SK-MEL-5 (cell line): Measurements from ENCODE around the gene TTLL1. TPM values are rescaled to one million over a fixed set of nuclear protein-coding genes. Genes with fewer than 3 reads are reported as not detected.
"Not testable (repeated sequence)": the region's sequence is repeated elsewhere in the genome, so short reads cannot be mapped to it uniquely, and the experiment has no call there.

Experiments
- DNase-seq: peaks from one replicate; pipeline ENCODE4 v3.0.0-alpha.2; 2016; ENCODE audit warnings: low read depth, low spot score
- in situ Hi-C: cut with HindIII; loops from 2 replicates; pipeline ENCODE4 v1.10.0; 2016; ENCODE audit warnings: low sequenced_read_pairs, high pct_unique_total_duplicates, low pct_unique_long_range_greater_than_20kb
- total RNA-seq: library from RNA; depleted of rRNA; stranded (reverse); fragments of >200 nt; shearing (Covaris generic); gene quantifications from 2 replicates; pipeline ENCODE4 v1.2.3, GENCODE V29; 2014

TTLL1 gene
- total RNA-seq, 1 experiment from 2014 or later = 6.2 TPM

- DNase-seq = no peak
- in situ Hi-C loops = no loop called here
Measured at GRCh38 chr22:43006753-43007152, 82.4 kb downstream of the TTLL1 start.

- no peak for DNase-seq
- in situ Hi-C loops = no loop called here
Measured at GRCh38 chr22:43006016-43006505, 83.1 kb downstream of the TTLL1 start.

DNA sequence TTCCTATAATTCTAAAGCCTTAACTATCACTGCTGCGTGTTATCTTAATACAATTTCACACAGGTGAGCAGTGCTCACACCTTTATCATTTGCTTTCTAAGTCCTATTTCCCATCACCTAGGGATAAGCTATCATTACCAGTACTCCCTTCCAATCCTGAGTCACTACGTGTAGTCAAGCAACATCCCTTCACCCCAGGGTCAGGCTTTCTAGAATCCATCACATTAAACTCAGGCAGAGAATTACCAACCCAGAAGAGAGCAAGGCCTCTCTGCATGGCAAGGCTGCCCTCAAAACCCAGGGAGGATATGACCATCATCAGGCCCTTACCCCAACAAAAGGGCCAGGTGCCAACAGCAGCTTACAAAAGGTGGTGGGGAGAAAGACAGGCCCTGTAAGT lies 84.1 kb downstream of the TTLL1 start:
- no peak for DNase-seq
- in situ Hi-C loops = no loop called here

- no peak for DNase-seq
- in situ Hi-C loops = no loop called here
Measured at GRCh38 chr22:43004362-43005035, 84.7 kb downstream of the TTLL1 start.

- in situ Hi-C loops = no loop called here
- no peak for DNase-seq
Measured at GRCh38 chr22:43002202-43002586, 87.0 kb downstream of the TTLL1 start.

GRCh38 chr22:43001271-43002201 lies 87.7 kb downstream of the TTLL1 start:
- in situ Hi-C loops = no loop called here
- DNase-seq = no peak

DNA sequence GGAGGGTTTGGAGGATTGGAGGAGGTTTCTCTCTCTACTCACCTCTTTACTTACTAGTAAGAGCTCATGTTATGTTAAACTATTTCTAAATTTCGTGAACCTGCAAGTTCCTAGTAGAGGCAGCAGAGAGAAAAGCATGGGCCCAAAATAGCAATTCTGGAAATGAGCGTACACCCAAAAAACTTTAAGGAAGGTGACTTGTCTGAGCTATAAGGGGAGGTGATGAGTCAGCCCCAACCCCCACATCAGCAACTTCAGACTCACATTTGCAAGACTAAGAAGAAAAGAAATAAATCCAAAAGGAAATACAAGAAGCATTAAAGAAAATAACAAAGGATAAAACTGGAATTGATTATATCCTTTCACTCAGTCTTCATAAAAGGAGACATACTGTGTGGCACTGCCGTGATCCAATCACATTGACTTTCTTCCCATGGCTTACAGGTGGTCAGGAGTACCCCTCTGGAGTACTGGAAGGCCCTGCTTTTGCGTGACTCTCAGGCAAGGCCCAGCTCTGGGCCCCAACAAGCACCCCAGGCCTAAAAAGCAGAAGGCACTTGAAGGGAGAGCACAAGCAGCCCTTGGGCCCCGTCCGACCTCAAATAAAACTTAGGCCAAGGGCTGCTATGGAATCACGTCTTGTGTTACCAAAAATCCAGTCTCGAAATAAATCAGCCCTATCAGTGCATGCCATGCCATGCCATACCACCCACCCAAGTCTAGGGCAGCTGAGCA lies 88.6 kb downstream of the TTLL1 start:
- in situ Hi-C loops = no loop called here
- DNase-seq = no peak

- in situ Hi-C loops = no loop called here
- no peak for DNase-seq
Measured at GRCh38 chr22:42997582-42998090, 91.6 kb downstream of the TTLL1 start.

DNA sequence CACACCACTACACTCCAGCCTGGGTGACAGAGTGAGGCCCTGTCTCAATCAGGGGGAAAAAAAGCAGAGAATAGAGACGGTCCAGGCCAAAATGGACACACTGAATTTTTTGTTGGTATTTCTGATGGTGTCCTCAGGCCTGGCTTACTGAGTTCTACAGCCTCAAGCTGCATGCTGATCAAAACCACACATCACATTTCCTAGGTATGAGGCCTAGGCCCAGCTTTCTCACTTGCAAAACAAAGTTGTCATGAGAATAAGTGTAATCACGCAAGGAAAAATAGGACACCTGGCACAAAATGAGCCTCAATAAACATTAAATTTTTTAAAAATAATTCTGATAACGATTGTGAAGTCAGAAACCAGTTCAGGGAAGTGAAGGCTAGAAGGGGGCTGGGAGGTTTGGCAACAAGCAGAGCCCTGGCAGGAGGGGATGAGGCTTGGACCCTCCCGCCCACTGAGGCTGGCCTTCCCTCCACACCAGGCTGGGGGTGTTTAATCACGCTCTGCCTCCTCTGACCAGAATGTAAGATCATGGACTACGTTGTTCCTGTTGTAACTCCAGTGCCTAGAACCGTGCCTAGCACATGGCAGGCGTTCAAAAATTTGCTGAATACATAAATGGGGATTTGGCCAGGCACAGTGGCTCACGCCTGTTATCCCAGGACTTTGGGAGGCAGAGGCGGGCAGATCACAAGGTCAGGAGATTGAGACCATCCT lies 92.4 kb downstream of the TTLL1 start:
- in situ Hi-C loops = no loop called here
- DNase-seq = no peak

DNA sequence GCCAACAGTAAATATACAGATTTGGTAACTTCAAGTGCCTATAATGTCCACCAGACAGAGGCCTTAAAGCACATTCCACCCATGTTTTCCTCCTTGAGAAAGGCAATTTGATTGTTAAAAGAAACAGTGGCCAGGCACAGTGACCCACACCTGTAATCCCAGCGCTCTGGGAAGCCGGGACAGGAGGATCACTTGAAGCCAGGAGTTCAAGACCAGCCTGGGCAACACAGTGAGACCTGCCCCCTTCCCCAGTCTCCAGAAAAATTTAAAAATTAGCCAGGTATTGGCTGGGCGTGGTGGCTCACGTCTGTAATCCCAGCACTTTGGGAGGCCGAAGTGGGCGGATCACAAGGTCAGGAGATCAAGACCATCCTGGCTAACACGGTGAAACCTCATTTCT lies 93.5 kb downstream of the TTLL1 start:
- in situ Hi-C loops, DNase-seq: not testable (repeated sequence)

DNA sequence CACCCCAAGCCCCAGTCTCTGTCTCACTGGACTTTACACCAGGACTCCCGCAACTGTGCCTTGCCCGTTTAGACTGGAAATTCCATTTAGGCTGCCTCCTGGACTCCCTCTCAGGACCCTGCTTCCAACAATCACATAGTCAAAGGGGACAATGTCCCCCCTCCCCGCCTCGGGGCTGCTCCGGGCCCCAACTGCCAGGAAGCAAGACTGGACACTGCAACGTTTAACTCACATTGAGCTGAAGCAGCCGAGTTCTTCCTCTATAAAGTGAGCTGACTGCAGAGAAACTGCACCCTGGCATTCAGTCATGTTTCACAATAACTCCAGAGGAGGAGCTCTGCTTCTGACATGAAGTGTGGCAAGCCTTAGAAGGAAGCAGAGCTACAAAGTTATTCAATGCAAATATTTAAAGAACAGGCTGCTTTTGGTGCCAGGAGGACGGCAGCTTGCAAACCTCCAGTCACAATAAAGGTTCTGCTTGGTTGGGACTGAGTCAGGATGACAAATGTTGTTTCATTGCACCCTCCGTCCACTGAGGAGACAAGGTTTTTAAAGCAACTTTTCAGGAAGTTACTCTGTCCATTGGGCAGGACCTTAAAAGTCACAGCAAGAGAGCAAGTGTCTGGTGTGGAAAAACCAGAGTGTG lies 94.2 kb downstream of the TTLL1 start:
- in situ Hi-C loops = no loop called here

DNA sequence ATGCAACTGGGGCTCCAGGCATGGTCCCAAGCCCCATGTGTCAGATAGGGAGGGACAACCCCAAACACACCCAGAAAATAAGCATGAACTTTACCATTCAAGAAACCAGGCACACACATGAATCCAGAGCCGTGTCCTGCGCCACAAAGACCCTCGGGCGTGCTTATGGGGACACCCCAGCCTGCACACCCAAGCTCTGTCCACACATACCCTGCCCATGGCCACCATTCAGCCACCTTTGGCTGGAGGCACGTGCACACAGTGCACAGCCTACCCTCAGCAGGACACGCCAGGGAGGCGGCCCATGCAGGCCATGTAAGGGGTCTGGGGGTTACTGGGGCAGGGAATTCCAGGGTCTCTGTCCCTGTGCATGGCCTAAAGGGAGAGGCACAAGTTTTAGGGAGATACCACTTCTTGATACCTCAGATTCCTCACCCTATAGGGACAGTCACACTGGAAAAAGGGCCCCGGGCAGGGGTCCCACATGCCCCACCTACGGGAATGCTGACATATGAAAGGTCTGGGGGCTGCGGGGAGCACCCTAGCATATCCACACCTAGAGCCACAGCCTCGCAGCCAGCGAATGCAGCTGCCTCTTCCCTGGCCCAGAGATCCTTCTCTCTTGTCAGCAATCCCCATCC lies 94.8 kb downstream of the TTLL1 start:
- in situ Hi-C loops = no loop called here
- DNase-seq = no peak

More for the DNA sequence above, 94.2 kb downstream of the TTLL1 start:
- DNase-seq = no peak

- DNase-seq = no peak
Measured at GRCh38 chr22:42993651-42994275, 95.4 kb downstream of the TTLL1 start.

DNA sequence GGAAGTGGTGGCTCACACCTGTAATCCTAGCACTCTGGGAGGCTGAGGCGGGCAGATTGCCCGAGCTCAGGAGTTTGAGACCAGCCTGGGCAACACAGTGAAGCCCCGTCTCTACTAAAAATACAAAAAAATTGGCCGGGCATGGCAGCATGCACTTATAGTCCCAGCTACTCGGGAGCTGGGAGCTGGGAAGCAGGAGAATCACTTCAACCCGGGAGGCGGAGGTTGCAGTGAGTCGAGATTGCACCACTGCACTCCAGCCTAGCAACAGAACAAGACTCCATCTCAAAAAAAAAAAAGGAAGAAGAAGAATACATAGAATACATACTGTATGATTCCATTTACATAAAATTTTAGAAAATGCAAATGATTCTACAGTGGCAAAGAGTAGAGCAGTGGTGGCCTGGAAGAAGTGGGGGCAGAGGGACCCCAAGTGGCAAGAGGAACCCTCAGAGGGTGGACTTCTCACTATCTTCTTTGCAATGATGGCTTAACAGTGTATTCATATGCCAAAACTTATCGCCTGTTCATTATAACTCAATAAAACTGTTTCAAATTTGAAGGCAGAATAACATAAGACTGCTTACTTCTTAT lies 96.2 kb downstream of the TTLL1 start:
- in situ Hi-C loops = no loop called here
- no peak for DNase-seq

More at GRCh38 chr22:42993651-42994275, 95.4 kb downstream of the TTLL1 start:
- in situ Hi-C loops = no loop called here

GRCh38 chr22:42992092-42992491 lies 97.1 kb downstream of the TTLL1 start:
- in situ Hi-C loops = no loop called here
- no peak for DNase-seq
